Naive thymus-derived CD4-positive, alpha-beta T cell (primary cell): ENCODE measurements around the gene GPR3. TPM values are rescaled to one million over a fixed set of nuclear protein-coding genes. Genes with fewer than 3 reads are reported as not detected.

Source experiments
- ATAC-seq: fragments of 150-1000 bp; cut with Tn5 transposase; 2 replicates; pipeline ENCODE4 v1.10.0; 2021; ENCODE audit warnings: mild to moderate bottlenecking, moderate library complexity
- CTCF ChIA-PET: fragments of 350-600 bp; sonication (Branson Sonifier 250); formaldehyde crosslinking; loops from one replicate; lab custom pipeline; 2021; ENCODE audit warnings: antibody characterized with exemption; lab: Charles Lee
- POLR2A ChIA-PET: fragments of 350-600 bp; sonication (Branson Sonifier 250); formaldehyde crosslinking; loops from one replicate; lab custom pipeline; 2021; ENCODE audit warnings: antibody characterized with exemption, inconsistent platforms; lab: Charles Lee
- DNase-seq, 9 donors: peaks; one replicate each; pipeline versions ENCODE4 v3.0.0 to v3.0.0-alpha.2; 2020 to 2022; ENCODE audit warnings: mixed read lengths in 1 of 9
- H3K27ac ChIP-seq: one replicate; pipeline ENCODE4 v1.7.0; 2013; ENCODE audit warnings: mild to moderate bottlenecking, low read depth, low read length, moderate library complexity
- H3K27me3 ChIP-seq, 2 donors: one replicate each; pipeline ENCODE4 v1.7.0; 2013; ENCODE audit warnings: low read length in 2 of 2, mild to moderate bottlenecking in 2 of 2, moderate library complexity in 2 of 2; ENCODE audit not compliant: control insufficient read depth in 2 of 2, insufficient read depth in 2 of 2
- H3K36me3 ChIP-seq, 3 experiments: 1 replicate in 2 of 3; 2 replicates in 1 of 3; pipeline ENCODE4 v1.7.0; 2013; ENCODE audit warnings: low read length in 3 of 3, mild to moderate bottlenecking in 3 of 3, moderate library complexity in 1 of 3; ENCODE audit not compliant: insufficient read depth in 3 of 3, control insufficient read depth in 2 of 3
- H3K4me1 ChIP-seq, 2 donors: one replicate each; pipeline ENCODE4 v1.7.0; 2013; ENCODE audit warnings: low read length in 2 of 2, mild to moderate bottlenecking in 2 of 2, moderate library complexity in 1 of 2; ENCODE audit not compliant: control insufficient read depth in 2 of 2, insufficient read depth in 2 of 2
- H3K4me3 ChIP-seq: 2 replicates; pipeline ENCODE4 v1.7.0; 2013; ENCODE audit warnings: mild to moderate bottlenecking, low read length
- H3K9me3 ChIP-seq, 3 experiments: 1 replicate in 2 of 3; 2 replicates in 1 of 3; pipeline ENCODE4 v1.7.0; 2013; ENCODE audit warnings: low read length in 3 of 3; ENCODE audit not compliant: control insufficient read depth in 2 of 3
- H3K27ac Mint-ChIP-seq, 9 donors: one replicate each; pipeline ENCODE4 v1.8.0; 2020 to 2022; ENCODE audit warnings: mixed read lengths in 9 of 9, mild to moderate bottlenecking in 8 of 9, moderate library complexity in 5 of 9, inconsistent platforms in 2 of 9
- H3K27me3 Mint-ChIP-seq, 5 donors: one replicate each; pipeline ENCODE4 v1.8.0; 2021 to 2022; ENCODE audit warnings: mixed read lengths in 5 of 5, mild to moderate bottlenecking in 1 of 5
- H3K36me3 Mint-ChIP-seq, 5 donors: one replicate each; pipeline ENCODE4 v1.8.0; 2020 to 2022; ENCODE audit warnings: mixed read lengths in 5 of 5, mild to moderate bottlenecking in 3 of 5, inconsistent platforms in 1 of 5
- H3K4me1 Mint-ChIP-seq, 7 donors: one replicate each; pipeline ENCODE4 v1.8.0; 2020 to 2022; ENCODE audit warnings: mixed read lengths in 7 of 7, mild to moderate bottlenecking in 3 of 7, inconsistent platforms in 1 of 7
- H3K4me3 Mint-ChIP-seq, 10 donors: one replicate each; pipeline ENCODE4 v1.8.0; 2020 to 2022; ENCODE audit warnings: mild to moderate bottlenecking in 10 of 10, mixed read lengths in 10 of 10, moderate library complexity in 6 of 10, inconsistent platforms in 2 of 10
- H3K9me3 Mint-ChIP-seq, 11 donors: one replicate each; pipeline ENCODE4 v1.8.0; 2020 to 2022; ENCODE audit warnings: mixed read lengths in 11 of 11, mild to moderate bottlenecking in 4 of 11, inconsistent platforms in 1 of 11, moderate library complexity in 1 of 11
- intact Hi-C, 2 donors: fragments of 100-400 bp; cut with micrococcal nuclease; formaldehyde crosslinking; loops; one replicate each; pipeline ENCODE4 v1.15.1; 2023
- polyA plus RNA-seq, 2 donors: library from polyadenylated mRNA; unstranded; fragments of 300-500 nt; fragmentation: Illumina TruSeq; gene quantifications; one replicate each; pipeline ENCODE4 v1.2.3, GENCODE V29; 2021
- total RNA-seq, 6 experiments: library from RNA in 5 of 6; stranded (reverse) in 5 of 6; gene quantifications; 1 replicate in 5 of 6; 2 replicates in 1 of 6; pipeline ENCODE4 v1.2.3 and lab custom pipeline; 2021 to 2026

The GPR3 gene
- total and polyA plus RNA-seq, 7 experiments from 2014 or later, result 0.09 to 0.93 (median 0.24) TPM; not detected in 2

- no peaks in the 10 kb centered on the region for H3K27me3 Mint-ChIP-seq
- no peaks in the 10 kb centered on the region for H3K27me3 ChIP-seq
- H3K4me1 ChIP-seq, result peaks cover 13 to 17% of the 10 kb centered on the region in 2 donors
- peak overlapping the region in 6 of 9 donors; percentile 66 to 90 (median 73) for H3K27ac Mint-ChIP-seq
- H3K4me1 Mint-ChIP-seq, result peaks cover 21 to 52% (median 41%) of the 10 kb centered on the region in 7 donors
- peak overlapping the region; percentile 60 for H3K27ac ChIP-seq
- H3K4me3 ChIP-seq, result peak overlapping the region; percentile 61
- CTCF ChIA-PET, result interaction anchor here (0.6 to 2.6 kb wide), 12 partner anchors 8 to 297 kb away, joined by 3 to 18 read pairs (median 4); partner anchors contain the start of gene SYTL1
- no peaks in the 10 kb centered on the region for H3K9me3 ChIP-seq
- peak in 8 of 9 donors; percentile 38 to 88 (median 52) for DNase-seq
- no peaks in the 10 kb centered on the region for H3K36me3 Mint-ChIP-seq
- H3K36me3 ChIP-seq, result no peaks in the 10 kb centered on the region
- ATAC-seq, result peak; percentile 56
- H3K4me3 Mint-ChIP-seq, result peak overlapping the region; percentile 74 to 93 (median 88)
- H3K9me3 Mint-ChIP-seq, result no peaks in the 10 kb centered on the region
- POLR2A ChIA-PET, result interaction anchor here (0.6 to 2.1 kb wide), 7 partner anchors 9 to 43 kb away, joined by 3 to 14 read pairs (median 6); partner anchors contain the start of gene FCN3
- intact Hi-C loops, result loop anchor here (1.0 to 2.0 kb wide), 3 partner anchors 17 to 33 kb away; partner anchors contain the start of genes CD164L2 (in 1 of the 2) and SYTL1 (in 1 of the 2)
Measured at GRCh38 chr1:27366113-27366410, 26.4 kb upstream of the GPR3 start.

GRCh38 chr1:27366411-27367159 lies 25.8 kb upstream of the GPR3 start, which contains the start of gene MAP3K6:
TSS of gene MAP3K6 (minus strand) at chr1:27366961. CDS start at chr1:27366597, 364 bp downstream.
- CTCF ChIA-PET, result interaction anchor here (0.6 to 2.6 kb wide), 12 partner anchors 9 to 296 kb away, joined by 3 to 18 read pairs (median 4); partner anchors contain the start of gene SYTL1
- Mint-ChIP-seq H3K27me3 (no peaks in the 10 kb centered on the region), H3K4me1 (peaks cover 21 to 52% (median 41%) of the 10 kb centered on the region in 7 donors), H3K36me3 (no peaks in the 10 kb centered on the region), H3K4me3 (peak within 1 kb of the TSS; percentile 76 to 93 (median 89)), H3K27ac (peak within 1 kb of the TSS; percentile 54 to 90 (median 73)), H3K9me3 (no peaks in the 10 kb centered on the region)
- POLR2A ChIA-PET, result interaction anchor here (0.6 to 2.1 kb wide), 6 partner anchors 8 to 44 kb away, joined by 3 to 14 read pairs (median 6); partner anchors contain the start of gene FCN3
- Histone ChIP-seq H3K27me3 (no peaks in the 10 kb centered on the region), H3K27ac (peak within 1 kb of the TSS; percentile 60), H3K36me3 (no peaks in the 10 kb centered on the region), H3K4me1 (peaks cover 13 to 17% of the 10 kb centered on the region in 2 donors), H3K9me3 (no peaks in the 10 kb centered on the region), H3K4me3 (peak within 1 kb of the TSS; percentile 61)
- DNase-seq (peak in 6 of 9 donors; percentile 20 to 71 (median 32)), ATAC-seq (peak; percentile 59)
- intact Hi-C loops, result loop anchor here (1.0 to 2.0 kb wide), 3 partner anchors 17 to 34 kb away; partner anchors contain the start of genes CD164L2 (in 1 of the 2) and SYTL1 (in 1 of the 2)

DNA sequence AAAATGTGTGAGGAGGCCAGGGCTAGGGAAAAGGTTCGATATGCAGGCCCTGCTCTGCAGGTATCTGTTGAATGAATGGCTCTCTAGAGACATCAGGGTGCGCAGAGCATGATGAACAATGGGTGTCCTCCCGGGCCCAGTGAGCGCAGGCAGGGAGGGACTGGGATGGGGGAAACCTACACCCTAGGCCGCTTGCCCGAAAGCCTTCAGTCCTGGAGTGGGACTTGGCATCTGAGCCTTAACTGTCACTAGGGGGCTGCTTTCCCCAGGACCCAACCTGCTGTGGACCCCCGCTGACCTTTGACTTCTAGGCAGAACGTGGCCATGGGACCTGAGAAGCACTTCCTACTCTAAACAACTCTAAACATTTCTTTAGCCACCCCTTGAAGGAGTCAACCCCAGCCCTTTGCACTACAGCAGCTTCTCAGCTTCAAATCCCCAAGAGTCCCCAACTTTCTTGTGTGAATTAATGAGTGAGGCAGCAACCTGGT lies 25.2 kb upstream of the GPR3 start:
- Mint-ChIP-seq H3K9me3 (no peaks in the 10 kb centered on the region), H3K4me1 (peaks cover 21 to 52% (median 41%) of the 10 kb centered on the region in 7 donors), H3K27me3 (no peaks in the 10 kb centered on the region), H3K27ac (peak overlapping the region in 8 of 9 donors; percentile 49 to 89 (median 62)), H3K4me3 (peak overlapping the region; percentile 72 to 90 (median 82)), H3K36me3 (no peaks in the 10 kb centered on the region)
- H3K36me3 ChIP-seq, result no peaks in the 10 kb centered on the region
- H3K9me3 ChIP-seq, result no peaks in the 10 kb centered on the region
- intact Hi-C loops, result loop anchor here (2.0 kb wide), 2 partner anchors 24 to 34 kb away; partner anchors contain the start of gene SYTL1 (in 1 of the 2)
- no peak for DNase-seq
- H3K27ac ChIP-seq, result no peak overlapping the region
- ChIA-PET POLR2A (interaction anchor here (1.4 to 2.1 kb wide), 2 partner anchors 10 to 22 kb away, joined by 6 to 14 read pairs; no protein-coding TSS in a partner anchor), CTCF (interaction anchor here (0.6 to 2.6 kb wide), 5 partner anchors 9 to 286 kb away, joined by 3 to 18 read pairs (median 4); no protein-coding TSS in a partner anchor)
- ATAC-seq, result no peak
- H3K4me1 ChIP-seq, result peaks cover 13 to 17% of the 10 kb centered on the region in 2 donors
- H3K4me3 ChIP-seq, result peak overlapping the region; percentile 25
- no peaks in the 10 kb centered on the region for H3K27me3 ChIP-seq

DNA sequence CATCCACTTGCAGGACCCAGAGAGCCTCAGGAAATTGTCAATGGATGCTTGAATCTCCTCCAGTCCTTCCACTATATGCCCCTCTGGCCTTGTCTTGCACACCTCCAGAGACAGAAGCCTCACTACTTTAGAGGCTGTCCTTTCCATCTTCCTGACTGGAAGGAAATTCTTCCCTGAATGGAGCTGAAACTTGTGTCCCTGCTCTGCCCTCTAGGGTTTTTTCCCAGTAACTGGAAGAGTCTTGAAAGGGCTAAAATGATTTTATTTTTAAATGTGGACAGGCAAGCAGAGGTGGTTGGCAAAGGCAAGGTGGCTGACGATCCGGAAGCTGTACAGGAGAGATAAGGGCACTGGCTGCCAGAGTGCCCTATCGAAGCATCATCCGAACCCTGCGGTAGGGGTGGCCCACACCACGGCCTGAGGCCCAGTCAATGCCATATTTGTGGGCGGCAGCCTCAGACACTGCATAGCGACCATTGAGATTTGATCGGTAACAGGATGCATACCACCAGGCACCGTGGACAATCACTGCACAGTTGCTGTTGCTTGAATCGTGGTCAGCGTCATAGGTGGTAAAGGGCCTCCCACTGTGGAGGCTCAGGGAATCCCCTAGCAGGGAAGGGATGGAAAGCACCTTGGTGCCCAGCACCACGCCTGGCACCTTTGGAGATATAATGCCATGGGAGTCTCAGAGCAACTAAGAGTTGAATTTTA lies 23.4 kb upstream of the GPR3 start:
- Histone ChIP-seq H3K4me3 (no peak overlapping the region), H3K27me3 (no peaks in the 10 kb centered on the region), H3K27ac (no peak overlapping the region), H3K36me3 (no peaks in the 10 kb centered on the region), H3K4me1 (peaks cover 13 to 17% of the 10 kb centered on the region in 2 donors), H3K9me3 (no peaks in the 10 kb centered on the region)
- DNase-seq (no peak), ATAC-seq (peak; percentile 44)
- H3K27ac Mint-ChIP-seq, result peak overlapping the region in 6 of 9 donors; percentile 0 to 71 (median 44)
- peaks cover 20 to 47% (median 41%) of the 10 kb centered on the region in 7 donors for H3K4me1 Mint-ChIP-seq
- no peaks in the 10 kb centered on the region for H3K9me3 Mint-ChIP-seq
- CTCF ChIA-PET, result interaction anchor here (1.4 to 3.0 kb wide), 2 partner anchors 12 to 72 kb away, joined by 6 to 10 read pairs; no protein-coding TSS in a partner anchor
- peak overlapping the region in 3 of 10 donors; percentile 21 to 57 (median 23) for H3K4me3 Mint-ChIP-seq
- peaks cover 0 to 3% (median 0%) of the 10 kb centered on the region in 5 donors for H3K27me3 Mint-ChIP-seq
- intact Hi-C loops, result no loop called here
- POLR2A ChIA-PET, result interaction anchor here (1.6 kb wide), 1 partner anchor 11 kb away, joined by 7 read pairs; no protein-coding TSS in a partner anchor
- H3K36me3 Mint-ChIP-seq, result no peaks in the 10 kb centered on the region

GRCh38 chr1:27372022-27372807 lies 20.2 kb upstream of the GPR3 start:
- CTCF ChIA-PET, result interaction anchor here (2.0 to 2.3 kb wide), 2 partner anchors 15 to 40 kb away, joined by 5 to 8 read pairs; no protein-coding TSS in a partner anchor

More at GRCh38 chr1:27372022-27372807, 20.2 kb upstream of the GPR3 start:
- no peak overlapping the region for H3K27ac ChIP-seq
- peaks cover 0 to 3% (median 0%) of the 10 kb centered on the region in 5 donors for H3K27me3 Mint-ChIP-seq
- H3K4me1 Mint-ChIP-seq, result peaks cover 13 to 25% (median 19%) of the 10 kb centered on the region in 7 donors
- no peak overlapping the region for H3K27ac Mint-ChIP-seq
- intact Hi-C loops, result no loop called here
- POLR2A ChIA-PET, result no interaction called here
- H3K27me3 ChIP-seq, result no peaks in the 10 kb centered on the region
- no peaks in the 10 kb centered on the region for H3K9me3 Mint-ChIP-seq
- ATAC-seq (no peak), DNase-seq (no peak)
- no peaks in the 10 kb centered on the region for H3K36me3 ChIP-seq
- peaks cover 0 to 4% of the 10 kb centered on the region in 2 donors for H3K4me1 ChIP-seq
- H3K4me3 ChIP-seq, result no peak overlapping the region
- no peaks in the 10 kb centered on the region for H3K36me3 Mint-ChIP-seq
- H3K4me3 Mint-ChIP-seq, result no peak overlapping the region
- H3K9me3 ChIP-seq, result no peaks in the 10 kb centered on the region
